ENCODE measurements around the gene EEA1.
"Not testable (repeated sequence)": the region's sequence is repeated elsewhere in the genome, so short reads cannot be mapped to it uniquely, and the experiment has no call there.

Gene EEA1

DNA sequence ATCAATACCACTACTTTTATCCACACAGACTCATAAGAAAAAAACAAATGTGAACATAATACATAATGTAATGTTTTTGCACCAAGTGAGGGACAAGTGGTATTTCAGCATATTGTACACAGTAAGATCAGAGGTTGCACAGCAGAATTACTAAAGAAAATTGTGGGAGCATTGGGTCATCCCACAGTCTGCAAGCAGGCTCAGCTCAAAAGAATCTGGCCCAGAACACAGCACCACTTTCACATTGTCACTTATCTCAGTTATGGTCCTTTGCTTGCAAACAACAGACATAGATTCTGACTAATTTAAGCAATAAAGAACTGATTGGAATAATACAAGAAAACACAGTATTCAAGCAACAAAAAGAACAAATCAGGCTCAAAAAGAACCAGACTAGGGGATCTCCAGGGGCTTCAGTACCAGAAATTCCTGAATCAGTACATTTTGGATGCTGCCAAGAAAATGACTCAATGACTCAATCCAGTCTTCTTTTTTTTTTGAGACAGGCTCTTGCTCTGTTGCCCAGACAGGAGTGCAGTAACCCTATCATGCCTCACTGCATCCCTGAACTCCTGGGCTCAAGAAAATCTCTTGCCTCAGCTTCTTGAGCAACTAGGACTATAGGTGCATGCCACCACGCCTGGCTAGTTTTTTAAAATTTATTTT lies 42.9 kb upstream of the EEA1 start:
- TF ChIP-seq CTCF (IDR thresholded peaks at IDR 0.05; ENCODE audit: insufficient read depth, low read length, missing control alignments), result no peak
- ChIA-PET CTCF (interaction anchor here (0.9 kb wide), 1 partner anchor 444 kb away, joined by 4 read pairs; no protein-coding TSS in a partner anchor), POLR2A (no interaction called here)
- H3K4me3 ChIP-seq (ENCODE audit: low read depth, low read length), result no peak overlapping the region
- peak; percentile 28 for DNase-seq (ENCODE audit: low read depth, low spot score)

DNA sequence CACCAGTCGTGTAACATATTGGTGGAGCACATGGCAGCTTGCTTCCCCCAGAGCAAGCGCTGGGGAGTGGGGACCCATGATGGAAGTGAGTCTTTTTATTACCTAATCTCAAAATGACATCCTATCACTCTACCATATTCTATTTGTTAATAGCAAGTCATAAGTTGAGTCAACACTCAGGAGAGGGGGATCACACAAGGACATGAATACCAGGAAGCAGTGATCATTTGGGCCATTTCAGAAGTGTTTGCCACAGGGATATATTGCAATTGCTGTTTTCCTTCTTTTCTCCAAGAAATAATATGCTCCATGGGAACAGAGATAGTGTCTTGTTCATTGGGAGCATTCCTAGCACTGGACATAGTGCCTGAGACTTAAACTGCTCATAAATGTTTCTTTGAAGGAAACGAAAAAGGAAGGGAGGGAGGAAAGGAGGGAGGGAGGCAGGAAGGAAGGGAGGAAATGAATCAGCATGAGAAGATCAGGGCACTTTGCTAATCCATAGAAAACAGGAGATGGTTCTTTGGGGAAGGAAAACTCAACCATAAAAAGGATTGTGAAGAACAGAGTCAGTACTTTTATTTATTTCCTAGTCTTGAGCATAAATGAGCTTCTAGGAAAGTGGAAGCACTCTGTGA lies 39.2 kb upstream of the EEA1 start:
- POLR2A ChIA-PET, result no interaction called here
- CTCF ChIA-PET, result interaction anchor here (1.2 kb wide), 1 partner anchor 412 kb away, joined by 4 read pairs; no protein-coding TSS in a partner anchor
- no peak for TF ChIP-seq CTCF (IDR thresholded peaks at IDR 0.05; ENCODE audit: insufficient read depth, low read length, missing control alignments)

GRCh38 chr12:92964378-92964777 lies 35.3 kb upstream of the EEA1 start:
- H3K4me3 ChIP-seq (ENCODE audit: low read depth, low read length); POLR2A ChIA-PET; DNase-seq (ENCODE audit: low read depth, low spot score); CTCF ChIA-PET: not testable (repeated sequence)

More for the DNA sequence above, 39.2 kb upstream of the EEA1 start:
- no peak for DNase-seq (ENCODE audit: low read depth, low spot score)
- no peak overlapping the region for H3K4me3 ChIP-seq (ENCODE audit: low read depth, low read length)

GRCh38 chr12:92961949-92962348 lies 32.9 kb upstream of the EEA1 start:
- ChIA-PET CTCF (no interaction called here), POLR2A (no interaction called here)
- H3K4me3 ChIP-seq (ENCODE audit: low read depth, low read length), result no peak overlapping the region
- TF ChIP-seq CTCF (IDR thresholded peaks at IDR 0.05; ENCODE audit: insufficient read depth, low read length, missing control alignments), result no peak
- DNase-seq (ENCODE audit: low read depth, low spot score), result no peak

- no peak overlapping the region for H3K4me3 ChIP-seq (ENCODE audit: low read depth, low read length)
- TF ChIP-seq CTCF (IDR thresholded peaks at IDR 0.05; ENCODE audit: insufficient read depth, low read length, missing control alignments), result no peak
- peak; percentile 16 for DNase-seq (ENCODE audit: low read depth, low spot score)
- CTCF ChIA-PET, result interaction anchor here (0.8 kb wide), 1 partner anchor 12 kb away, joined by 3 read pairs; no protein-coding TSS in a partner anchor
- POLR2A ChIA-PET, result no interaction called here
These were observed 27.0 kb upstream of the EEA1 start for GRCh38 chr12:92955997-92956663.

- CTCF ChIA-PET, result no interaction called here
- POLR2A ChIA-PET, result no interaction called here
- no peak for TF ChIP-seq CTCF (IDR thresholded peaks at IDR 0.05; ENCODE audit: insufficient read depth, low read length, missing control alignments)
- no peak for DNase-seq (ENCODE audit: low read depth, low spot score)
- no peak overlapping the region for H3K4me3 ChIP-seq (ENCODE audit: low read depth, low read length)
These were observed 24.7 kb upstream of the EEA1 start for GRCh38 chr12:92953747-92954146.

All from AG04449 (cell line).